Ascending aorta (tissue), 2 donors: ENCODE measurements around the gene ARGLU1. TPM values are rescaled to one million over a fixed set of nuclear protein-coding genes. Genes with fewer than 3 reads are reported as not detected.

Experiments
- DNase-seq, 2 donors: peaks; one replicate each; pipeline ENCODE4 v3.0.0-alpha.2; 2019; ENCODE audit warnings: low spot score in 2 of 2
- H3K27ac ChIP-seq, 2 donors: fragments of 200-600 bp; sonication (generic); one replicate each; pipeline ENCODE4 v1.5.1; 2016 to 2017; ENCODE audit warnings: mild to moderate bottlenecking in 1 of 2
- H3K27me3 ChIP-seq: fragments of 200-600 bp; sonication (generic); one replicate; pipeline ENCODE4 v1.5.1; 2017
- H3K36me3 ChIP-seq, 2 donors: fragments of 200-600 bp; sonication (generic); one replicate each; pipeline ENCODE4 v1.5.1; 2016
- H3K4me1 ChIP-seq, 2 donors: fragments of 200-600 bp; sonication (generic); one replicate each; pipeline ENCODE4 v1.5.1; 2016 to 2017; ENCODE audit warnings: mild to moderate bottlenecking in 1 of 2
- H3K4me3 ChIP-seq, 2 donors: fragments of 200-600 bp; sonication (generic); one replicate each; pipeline ENCODE4 v1.5.1; 2016 to 2017; ENCODE audit warnings: mild to moderate bottlenecking in 1 of 2
- H3K9me3 ChIP-seq, 2 donors: fragments of 200-600 bp; sonication (generic); one replicate each; pipeline ENCODE4 v1.5.1; 2016
- CTCF ChIP-seq, 3 experiments: fragments of 200-600 bp in 2 of 3; fragments of 450-650 bp in 1 of 3; sonication (generic) in 2 of 3; IDR thresholded peaks; one replicate each; pipeline ENCODE4 v1.5.1; 2016 to 2019; ENCODE audit warnings: antibody characterized with exemption in 3 of 3, mild to moderate bottlenecking in 1 of 3, moderate library complexity in 1 of 3
- intact Hi-C: fragments of 100-400 bp; cut with DNase I; formaldehyde crosslinking; loops from one replicate; pipeline ENCODE4 v1.15.1; 2023
- total RNA-seq: library from RNA; depleted of rRNA; stranded (reverse); fragments of >200 nt; gene quantifications from one replicate; pipeline ENCODE4 v1.1.0, GENCODE V29; 2016

ARGLU1 gene
- total RNA-seq, 1 donor from 2014 or later: 79.7 TPM

DNA sequence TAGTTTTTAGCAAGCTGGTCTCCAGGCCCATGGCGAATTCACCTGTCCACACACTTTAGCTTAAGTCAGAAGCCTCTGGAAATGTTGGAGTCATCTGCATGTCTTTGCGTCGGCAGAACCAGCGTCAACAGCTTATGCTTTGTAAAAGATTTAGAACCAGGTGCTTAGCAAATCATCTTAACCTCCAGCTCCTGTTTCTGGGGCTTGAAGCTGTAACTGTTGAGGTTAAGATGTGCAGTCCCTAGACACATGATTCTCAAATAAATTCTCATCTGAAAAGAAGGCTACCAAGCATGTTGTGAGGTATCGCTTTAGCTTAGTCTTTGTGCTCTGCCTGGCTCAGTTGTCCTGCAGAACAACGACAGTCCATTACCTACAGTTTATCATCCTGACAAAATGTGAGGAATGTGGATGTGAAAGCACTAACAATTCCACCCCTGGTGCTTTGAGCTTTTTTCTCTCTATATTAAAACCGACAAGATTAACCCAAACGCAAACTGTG, 36.9 kb downstream of the ARGLU1 start:
- no peak for DNase-seq
- peak overlapping the region; percentile 67 to 97 for H3K27ac ChIP-seq
- no peaks in the 10 kb centered on the region for H3K27me3 ChIP-seq
- no peaks in the 10 kb centered on the region for H3K36me3 ChIP-seq
- no peak for TF ChIP-seq CTCF (IDR thresholded peaks at IDR 0.05)
- H3K4me3 ChIP-seq: peak overlapping the region; percentile 29 to 98
- H3K4me1 ChIP-seq: peaks cover 0 to 2% of the 10 kb centered on the region in 2 donors
- intact Hi-C loops: loop anchor here (5.0 to 10.0 kb wide), 5 partner anchors 906 to 1959 kb away; no protein-coding TSS in a partner anchor
- H3K9me3 ChIP-seq: no peaks in the 10 kb centered on the region

GRCh38 chr13:106530171-106530851, 37.6 kb downstream of the ARGLU1 start:
- no peak for TF ChIP-seq CTCF (IDR thresholded peaks at IDR 0.05)
- no peak for DNase-seq
- Histone ChIP-seq H3K27me3 (no peaks in the 10 kb centered on the region), H3K36me3 (no peaks in the 10 kb centered on the region), H3K9me3 (no peaks in the 10 kb centered on the region), H3K4me3 (peak overlapping the region; percentile 29 to 98), H3K4me1 (peaks cover 0 to 2% of the 10 kb centered on the region in 2 donors), H3K27ac (peak overlapping the region; percentile 67 to 97)
- intact Hi-C loops: loop anchor here (5.0 to 10.0 kb wide), 5 partner anchors 906 to 1958 kb away; no protein-coding TSS in a partner anchor

DNA sequence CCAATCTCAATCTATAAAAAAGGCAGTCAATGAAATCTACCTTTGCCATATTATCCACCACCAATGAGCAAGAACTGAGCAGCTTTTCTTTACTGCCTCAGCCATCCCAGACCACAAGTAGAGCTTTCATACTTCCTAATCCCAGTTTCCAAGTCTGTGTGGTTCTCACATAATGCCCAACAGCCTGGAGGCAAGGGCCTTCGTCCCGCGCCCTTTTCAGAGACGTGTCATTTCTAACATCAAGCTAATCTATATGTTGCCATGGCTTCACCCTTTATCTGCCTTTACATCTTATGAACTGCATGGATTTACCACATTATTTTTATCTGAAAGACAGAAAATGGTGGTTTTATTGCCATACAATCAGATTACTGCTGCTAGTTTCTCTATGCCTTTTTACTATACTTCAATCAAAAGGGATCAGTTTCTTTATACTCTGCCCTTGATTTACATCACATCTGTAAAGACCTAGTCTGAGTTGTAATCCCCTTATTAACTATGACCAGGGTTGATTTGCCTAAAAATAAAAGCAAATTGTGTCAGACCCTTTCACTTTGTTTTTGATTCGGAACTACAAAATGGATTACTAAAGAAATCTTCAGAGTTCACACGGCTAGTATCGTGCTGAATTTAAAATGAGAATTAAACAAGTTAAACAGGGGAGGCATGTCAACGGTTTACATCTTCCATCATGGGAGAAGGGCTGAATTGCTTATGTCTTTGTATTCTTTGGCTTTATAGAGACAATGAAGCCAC, 38.3 kb downstream of the ARGLU1 start:
- Histone ChIP-seq H3K27me3 (no peaks in the 10 kb centered on the region), H3K4me1 (peaks cover 0 to 6% of the 10 kb centered on the region in 2 donors), H3K27ac (peak overlapping the region; percentile 67 to 97), H3K4me3 (peak overlapping the region; percentile 29 to 98), H3K36me3 (no peaks in the 10 kb centered on the region), H3K9me3 (no peaks in the 10 kb centered on the region)
- TF ChIP-seq CTCF (IDR thresholded peaks at IDR 0.05): no peak
- DNase-seq: no peak
- intact Hi-C loops: loop anchor here (5.0 to 10.0 kb wide), 6 partner anchors 735 to 1957 kb away; no protein-coding TSS in a partner anchor

DNA sequence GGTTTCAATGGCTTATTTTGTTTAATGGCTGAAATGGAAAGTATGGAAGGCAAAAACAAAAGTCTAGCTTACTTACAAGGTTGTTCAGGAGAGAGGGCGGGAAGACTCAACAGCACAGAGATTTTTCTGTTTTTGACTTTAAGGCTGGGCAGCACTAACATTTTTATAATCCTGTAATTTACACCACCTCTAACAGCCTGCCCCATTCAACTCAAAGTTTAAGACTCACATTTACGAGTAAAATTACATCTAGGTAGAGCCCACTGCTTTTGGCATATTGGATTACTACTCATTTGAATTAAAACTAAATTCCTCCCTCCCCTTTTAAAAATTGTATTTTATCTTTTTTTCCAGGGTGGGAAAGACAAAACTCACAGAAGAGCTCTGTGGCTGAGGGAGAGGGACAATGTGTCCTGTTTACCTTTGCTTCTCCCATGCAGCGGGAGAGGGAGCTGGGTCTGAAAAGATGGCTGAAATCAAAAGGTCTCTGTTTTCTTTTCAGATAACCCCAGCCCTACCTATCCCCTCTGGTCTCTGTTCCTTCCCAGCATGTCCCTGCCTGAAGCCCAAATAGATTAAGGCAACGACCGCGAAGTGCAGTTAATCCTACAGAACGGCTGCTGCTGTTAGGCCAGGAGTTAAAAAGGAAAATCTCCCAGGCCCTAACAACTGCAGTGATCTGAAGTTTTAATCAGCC, 39.1 kb downstream of the ARGLU1 start:
- intact Hi-C loops: loop anchor here (10.0 kb wide), 1 partner anchor 734 kb away; no protein-coding TSS in a partner anchor

More for the DNA sequence above, 39.1 kb downstream of the ARGLU1 start:
- DNase-seq: no peak
- Histone ChIP-seq H3K9me3 (no peaks in the 10 kb centered on the region), H3K4me3 (peak overlapping the region in 1 of 2 donors; percentile 98), H3K4me1 (peaks cover 0 to 6% of the 10 kb centered on the region in 2 donors), H3K27ac (peak overlapping the region; percentile 67 to 97), H3K36me3 (no peaks in the 10 kb centered on the region), H3K27me3 (no peaks in the 10 kb centered on the region)
- TF ChIP-seq CTCF (IDR thresholded peaks at IDR 0.05): no peak
